HepG2 (cell line): ENCODE data around the gene CORO7. TPM values are rescaled to one million over a fixed set of nuclear protein-coding genes. Genes with fewer than 3 reads are reported as not detected.

Experiments
- AHR ChIP-seq: IDR thresholded peaks from 2 replicates; pipeline ENCODE4 v1.6.1; 2018; ENCODE audit warnings: missing genetic modification reagents, missing compliant biosample characterization
- ARID2 ChIP-seq: sonication (generic); formaldehyde crosslinking; IDR thresholded peaks from 2 replicates; pipeline ENCODE4 v1.8.1; 2022; ENCODE audit warnings: mild to moderate bottlenecking, missing genetic modification reagents, borderline replicate concordance
- HES4 ChIP-seq: sonication (generic); formaldehyde crosslinking; IDR thresholded peaks from 2 replicates; pipeline ENCODE4 v1.9.0; 2021; ENCODE audit warnings: mild to moderate bottlenecking, missing genetic modification reagents, borderline replicate concordance
- KLF6 ChIP-seq: IDR thresholded peaks from 2 replicates; pipeline ENCODE4 v1.8.0; 2016; ENCODE audit warnings: missing biosample characterization, missing genetic modification reagents
- MIER3 ChIP-seq: IDR thresholded peaks from 2 replicates; pipeline ENCODE4 v1.6.1; 2016; ENCODE audit warnings: missing compliant biosample characterization, borderline replicate concordance
- NAIF1 ChIP-seq: sonication (generic); formaldehyde crosslinking; IDR thresholded peaks from 2 replicates; pipeline ENCODE4 v1.5.0; 2020; ENCODE audit warnings: mild to moderate bottlenecking, missing genetic modification reagents, borderline replicate concordance
- POLR2A ChIP-seq, 2 experiments: IDR thresholded peaks; 2 replicates each; pipeline ENCODE4 v1.6.1; 2011; ENCODE audit warnings: low read depth in 2 of 2, low read length in 2 of 2, mild to moderate bottlenecking in 1 of 2, moderate library complexity in 1 of 2; ENCODE audit not compliant: insufficient read depth in 1 of 2
- RAD51 ChIP-seq: fragments of 450-650 bp; IDR thresholded peaks from 2 replicates; pipeline ENCODE4 v1.6.1; 2016; ENCODE audit warnings: borderline replicate concordance
- SAP130 ChIP-seq: IDR thresholded peaks from 2 replicates; pipeline ENCODE4 v1.6.1; 2016; ENCODE audit warnings: low read depth
- SIX4 ChIP-seq: sonication (generic); formaldehyde crosslinking; IDR thresholded peaks from 2 replicates; pipeline ENCODE4 v1.4.0; 2020; ENCODE audit warnings: missing genetic modification reagents
- SSRP1 ChIP-seq: IDR thresholded peaks from 2 replicates; pipeline ENCODE4 v1.6.1; 2016; ENCODE audit warnings: control low read depth
- SYNCRIP ChIP-seq: fragments of 200-400 bp; formaldehyde crosslinking; IDR thresholded peaks from 2 replicates; pipeline ENCODE4 v1.6.1; 2018; ENCODE audit warnings: mild to moderate bottlenecking, low read depth, low read length; ENCODE audit not compliant: insufficient read depth
- XBP1 ChIP-seq: sonication (generic); formaldehyde crosslinking; IDR thresholded peaks from 2 replicates; pipeline ENCODE4 v1.5.0; 2020; ENCODE audit warnings: missing genetic modification reagents
- ZBTB42 ChIP-seq: sonication (generic); formaldehyde crosslinking; IDR thresholded peaks from 2 replicates; pipeline ENCODE4 v1.5.0; 2020; ENCODE audit warnings: mild to moderate bottlenecking, missing genetic modification reagents
- ZFP36L2 ChIP-seq: sonication (generic); formaldehyde crosslinking; IDR thresholded peaks from 2 replicates; pipeline ENCODE4 v1.4.0; 2020; ENCODE audit warnings: missing genetic modification reagents
- ZFP82 ChIP-seq: sonication (generic); formaldehyde crosslinking; IDR thresholded peaks from 2 replicates; pipeline ENCODE4 v1.5.1; 2020; ENCODE audit warnings: mild to moderate bottlenecking, missing genetic modification reagents, borderline replicate concordance
- ZNF296 ChIP-seq: sonication (generic); formaldehyde crosslinking; conservative IDR thresholded peaks from 2 replicates; pipeline ENCODE4 v1.5.0; 2020; ENCODE audit warnings: mild to moderate bottlenecking, missing genetic modification reagents
- ZNF383 ChIP-seq: sonication (generic); formaldehyde crosslinking; IDR thresholded peaks from 2 replicates; pipeline ENCODE4 v1.4.0; 2020; ENCODE audit warnings: missing genetic modification reagents, mild to moderate bottlenecking, borderline replicate concordance
- ZNF749 ChIP-seq: sonication (generic); formaldehyde crosslinking; IDR thresholded peaks from 2 replicates; pipeline ENCODE4 v1.8.0; 2022; ENCODE audit warnings: mild to moderate bottlenecking, missing genetic modification reagents, moderate library complexity, borderline replicate concordance
- ZNF839 ChIP-seq: sonication (generic); formaldehyde crosslinking; IDR thresholded peaks from 2 replicates; pipeline ENCODE4 v1.4.0; 2020; ENCODE audit warnings: missing genetic modification reagents, mild to moderate bottlenecking, borderline replicate concordance
- ZNF879 ChIP-seq: sonication (generic); formaldehyde crosslinking; IDR thresholded peaks from 2 replicates; pipeline ENCODE4 v1.8.1; 2023; ENCODE audit warnings: missing genetic modification reagents
- ZSCAN21 ChIP-seq: sonication (generic); formaldehyde crosslinking; IDR thresholded peaks from 2 replicates; pipeline ENCODE4 v1.8.0; 2022; ENCODE audit warnings: mild to moderate bottlenecking, missing genetic modification reagents, moderate library complexity, borderline replicate concordance
- ZSCAN22 ChIP-seq: sonication (generic); formaldehyde crosslinking; IDR thresholded peaks from 2 replicates; pipeline ENCODE4 v1.4.0; 2020; ENCODE audit warnings: mild to moderate bottlenecking, missing genetic modification reagents
- polyA plus RNA-seq, 8 experiments: library from polyadenylated mRNA; depleted of rRNA in 3 of 8; stranded (reverse) in 7 of 8; unstranded in 1 of 8; fragments of >200 nt; fragmentation: Illumina TruSeq in 4 of 8; extraction: Trizol in 4 of 8; gene quantifications; 2 replicates each; pipeline versions ENCODE4 v1.2.1 to v1.2.3, GENCODE V29; 2011 to 2016; ENCODE audit warnings: low read depth in 4 of 8, missing spikeins in 1 of 8, mixed read lengths in 1 of 8; ENCODE audit not compliant: insufficient read depth in 1 of 8
- total RNA-seq, 5 experiments: library from RNA; depleted of rRNA; stranded (reverse); fragments of >200 nt; fragmentation: Illumina TruSeq; extraction: Trizol; gene quantifications; 2 replicates each; pipeline ENCODE4 v1.2.3, GENCODE V29; 2016; ENCODE audit warnings: low read depth in 1 of 5
- TF ChIP-seq, protein P1 (sequence below): sonication (generic); formaldehyde crosslinking; conservative IDR thresholded peaks from 2 replicates; pipeline ENCODE4 v1.8.0; 2022; ENCODE audit warnings: mild to moderate bottlenecking, moderate library complexity, missing genetic modification reagents
- TF ChIP-seq, protein P2 (sequence below): sonication (generic); formaldehyde crosslinking; conservative IDR thresholded peaks from 2 replicates; pipeline ENCODE4 v1.4.0; 2020; ENCODE audit warnings: missing genetic modification reagents
- TF ChIP-seq, protein P3 (sequence below): sonication (generic); formaldehyde crosslinking; IDR thresholded peaks from 2 replicates; pipeline ENCODE4 v1.4.0; 2020; ENCODE audit warnings: missing genetic modification reagents, borderline replicate concordance

The CORO7 gene
- total and polyA plus RNA-seq, 2 of the 13 experiments (the other 11 are each of a cell fraction or from before 2014, with no cell fraction given): 9.9 to 14.3 TPM

- TF ChIP-seq ZNF879 (CRISPR knock-in tag) (no peak), HES4 (CRISPR knock-in tag) (no peak), XBP1 (CRISPR knock-in tag) (no peak), RAD51 (no peak), SSRP1 (CRISPR knock-in tag) (peak; percentile 28; the same call in 1 of the 2 replicates), ZBTB42 (CRISPR knock-in tag) (no peak), ZNF383 (peak; percentile 61; the same call in 1 of the 2 replicates), ZNF749 (no peak), ZNF839 (CRISPR knock-in tag) (no peak), AHR (CRISPR knock-in tag) (0 out of 2 replicates have a peak, but pooled peaks have one; percentile 41), POLR2A (IDR thresholded peaks at IDR 0.05; ENCODE audit: insufficient read depth in 1 of 2, low read depth in 2 of 2, low read length in 2 of 2) (no peak), SYNCRIP (no peak), ZNF296 (no peak), SAP130 (CRISPR knock-in tag) (peak; percentile 68), ZSCAN21 (CRISPR knock-in tag) (no peak), ZFP36L2 (CRISPR knock-in tag) (no peak), ZSCAN22 (CRISPR knock-in tag) (no peak), ARID2 (CRISPR knock-in tag) (no peak), SIX4 (CRISPR knock-in tag) (peak; percentile 45; the same call in 1 of the 2 replicates), ZFP82 (CRISPR knock-in tag) (no peak), MIER3 (CRISPR knock-in tag) (0 out of 2 replicates have a peak, but pooled peaks have one; percentile 14), KLF6 (no peak), NAIF1 (CRISPR knock-in tag) (no peak)
- TF ChIP-seq, protein P1, sequence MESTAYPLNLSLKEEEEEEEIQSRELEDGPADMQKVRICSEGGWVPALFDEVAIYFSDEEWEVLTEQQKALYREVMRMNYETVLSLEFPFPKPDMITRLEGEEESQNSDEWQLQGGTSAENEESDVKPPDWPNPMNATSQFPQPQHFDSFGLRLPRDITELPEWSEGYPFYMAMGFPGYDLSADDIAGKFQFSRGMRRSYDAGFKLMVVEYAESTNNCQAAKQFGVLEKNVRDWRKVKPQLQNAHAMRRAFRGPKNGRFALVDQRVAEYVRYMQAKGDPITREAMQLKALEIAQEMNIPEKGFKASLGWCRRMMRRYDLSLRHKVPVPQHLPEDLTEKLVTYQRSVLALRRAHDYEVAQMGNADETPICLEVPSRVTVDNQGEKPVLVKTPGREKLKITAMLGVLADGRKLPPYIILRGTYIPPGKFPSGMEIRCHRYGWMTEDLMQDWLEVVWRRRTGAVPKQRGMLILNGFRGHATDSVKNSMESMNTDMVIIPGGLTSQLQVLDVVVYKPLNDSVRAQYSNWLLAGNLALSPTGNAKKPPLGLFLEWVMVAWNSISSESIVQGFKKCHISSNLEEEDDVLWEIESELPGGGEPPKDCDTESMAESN (CRISPR knock-in tag): peak; percentile 61; the same call in 1 of the 2 replicates
- TF ChIP-seq, protein P2, sequence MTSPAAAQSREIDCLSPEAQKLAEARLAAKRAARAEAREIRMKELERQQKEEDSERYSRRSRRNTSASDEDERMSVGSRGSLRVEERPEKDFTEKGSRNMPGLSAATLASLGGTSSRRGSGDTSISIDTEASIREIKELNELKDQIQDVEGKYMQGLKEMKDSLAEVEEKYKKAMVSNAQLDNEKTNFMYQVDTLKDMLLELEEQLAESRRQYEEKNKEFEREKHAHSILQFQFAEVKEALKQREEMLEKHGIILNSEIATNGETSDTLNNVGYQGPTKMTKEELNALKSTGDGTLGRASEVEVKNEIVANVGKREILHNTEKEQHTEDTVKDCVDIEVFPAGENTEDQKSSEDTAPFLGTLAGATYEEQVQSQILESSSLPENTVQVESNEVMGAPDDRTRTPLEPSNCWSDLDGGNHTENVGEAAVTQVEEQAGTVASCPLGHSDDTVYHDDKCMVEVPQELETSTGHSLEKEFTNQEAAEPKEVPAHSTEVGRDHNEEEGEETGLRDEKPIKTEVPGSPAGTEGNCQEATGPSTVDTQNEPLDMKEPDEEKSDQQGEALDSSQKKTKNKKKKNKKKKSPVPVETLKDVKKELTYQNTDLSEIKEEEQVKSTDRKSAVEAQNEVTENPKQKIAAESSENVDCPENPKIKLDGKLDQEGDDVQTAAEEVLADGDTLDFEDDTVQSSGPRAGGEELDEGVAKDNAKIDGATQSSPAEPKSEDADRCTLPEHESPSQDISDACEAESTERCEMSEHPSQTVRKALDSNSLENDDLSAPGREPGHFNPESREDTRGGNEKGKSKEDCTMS: no peak
- TF ChIP-seq, protein P3, sequence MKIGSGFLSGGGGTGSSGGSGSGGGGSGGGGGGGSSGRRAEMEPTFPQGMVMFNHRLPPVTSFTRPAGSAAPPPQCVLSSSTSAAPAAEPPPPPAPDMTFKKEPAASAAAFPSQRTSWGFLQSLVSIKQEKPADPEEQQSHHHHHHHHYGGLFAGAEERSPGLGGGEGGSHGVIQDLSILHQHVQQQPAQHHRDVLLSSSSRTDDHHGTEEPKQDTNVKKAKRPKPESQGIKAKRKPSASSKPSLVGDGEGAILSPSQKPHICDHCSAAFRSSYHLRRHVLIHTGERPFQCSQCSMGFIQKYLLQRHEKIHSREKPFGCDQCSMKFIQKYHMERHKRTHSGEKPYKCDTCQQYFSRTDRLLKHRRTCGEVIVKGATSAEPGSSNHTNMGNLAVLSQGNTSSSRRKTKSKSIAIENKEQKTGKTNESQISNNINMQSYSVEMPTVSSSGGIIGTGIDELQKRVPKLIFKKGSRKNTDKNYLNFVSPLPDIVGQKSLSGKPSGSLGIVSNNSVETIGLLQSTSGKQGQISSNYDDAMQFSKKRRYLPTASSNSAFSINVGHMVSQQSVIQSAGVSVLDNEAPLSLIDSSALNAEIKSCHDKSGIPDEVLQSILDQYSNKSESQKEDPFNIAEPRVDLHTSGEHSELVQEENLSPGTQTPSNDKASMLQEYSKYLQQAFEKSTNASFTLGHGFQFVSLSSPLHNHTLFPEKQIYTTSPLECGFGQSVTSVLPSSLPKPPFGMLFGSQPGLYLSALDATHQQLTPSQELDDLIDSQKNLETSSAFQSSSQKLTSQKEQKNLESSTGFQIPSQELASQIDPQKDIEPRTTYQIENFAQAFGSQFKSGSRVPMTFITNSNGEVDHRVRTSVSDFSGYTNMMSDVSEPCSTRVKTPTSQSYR (CRISPR knock-in tag): peak; percentile 98
Measured at GRCh38 chr16:4367393-4367856, 49.0 kb downstream of the CORO7 start (continued).
